NCI-H2227 treated with DMSO at 0.1 percent for 48 hours (cell line): ENCODE results near the gene MYCBPAP.

Source experiments
- DNase-seq: peaks from one replicate; lab custom pipeline; 2025; lab: John Stamatoyannopoulos, UW

The MYCBPAP gene

GRCh38 chr17:50537721-50538548, 29.7 kb downstream of the MYCBPAP start:
- no peak for DNase-seq

GRCh38 chr17:50538549-50539410, 30.5 kb downstream of the MYCBPAP start:
- DNase-seq = no peak

- DNase-seq = no peak
These were observed 31.7 kb downstream of the MYCBPAP start for GRCh38 chr17:50539762-50540559.

- no peak for DNase-seq
These were observed 32.5 kb downstream of the MYCBPAP start for GRCh38 chr17:50540560-50541401.

- DNase-seq = no peak
These were observed 33.1 kb downstream of the MYCBPAP start for GRCh38 chr17:50541402-50541715.

- DNase-seq = peak; percentile 70
These were observed 33.8 kb downstream of the MYCBPAP start for GRCh38 chr17:50541716-50542688.

- no peak for DNase-seq
These were observed 34.8 kb downstream of the MYCBPAP start for GRCh38 chr17:50542795-50543774.

- DNase-seq = no peak
These were observed 36.3 kb downstream of the MYCBPAP start for GRCh38 chr17:50544516-50544915.

- DNase-seq = no peak
These were observed 37.1 kb downstream of the MYCBPAP start for GRCh38 chr17:50545311-50545710.

- no peak for DNase-seq
These were observed 38.4 kb downstream of the MYCBPAP start for GRCh38 chr17:50546701-50547034.

GRCh38 chr17:50547035-50547735, 38.9 kb downstream of the MYCBPAP start, which contains the start of gene SPATA20:
Gene SPATA20 (plus strand): TSS chr17:50547174. CDS start chr17:50547209, 35 bp downstream.
- peak; percentile 90 for DNase-seq

- DNase-seq = no peak
These were observed 39.5 kb downstream of the MYCBPAP start for GRCh38 chr17:50547736-50548083.

- no peak for DNase-seq
These were observed 40.6 kb downstream of the MYCBPAP start for GRCh38 chr17:50548831-50549230.

GRCh38 chr17:50549256-50549941, 41.2 kb downstream of the MYCBPAP start:
- no peak for DNase-seq

- DNase-seq = no peak
These were observed 41.7 kb downstream of the MYCBPAP start for GRCh38 chr17:50549969-50550368.

- DNase-seq = peak; percentile 78
These were observed 42.6 kb downstream of the MYCBPAP start for GRCh38 chr17:50550661-50551432.

- no peak for DNase-seq
These were observed 43.2 kb downstream of the MYCBPAP start for GRCh38 chr17:50551433-50551815.
